Measurements from ENCODE around the gene KPRP. TPM values are rescaled to one million over a fixed set of nuclear protein-coding genes. Genes with fewer than 3 reads are reported as not detected.

The KPRP gene
- total RNA-seq: not detected

GRCh38 chr1:152757747-152758146, at the start of gene KPRP:
Gene KPRP, plus strand, starts transcription at chr1:152758025. Its CDS starts 1,564 bp downstream, at chr1:152759589.

GRCh38 chr1:152774875-152775274, 17.1 kb downstream of the KPRP start, which contains the start of gene LCE1F:
Gene LCE1F, plus strand, starts transcription at chr1:152775140. Its CDS starts 1,232 bp downstream, at chr1:152776372.

GRCh38 chr1:152786077-152786476, 28.3 kb downstream of the KPRP start, which contains the start of gene LCE1E:
Gene LCE1E, plus strand, starts transcription at chr1:152786257. Its CDS starts 1,043 bp downstream, at chr1:152787300.

GRCh38 chr1:152796421-152796820, 38.6 kb downstream of the KPRP start, which contains the start of gene LCE1D:
Gene LCE1D, plus strand, starts transcription at chr1:152796721. Its CDS starts 1,074 bp downstream, at chr1:152797795.

GRCh38 chr1:152806576-152806975, 48.8 kb downstream of the KPRP start, which contains the start of gene LCE1C:
Gene LCE1C, minus strand, starts transcription at chr1:152806651. Its CDS starts 1,173 bp downstream, at chr1:152805478.

Other genes with a start within 250 kb of the KPRP start
- gene LCE5A, start 247.2 kb upstream of the KPRP start, total RNA-seq: not detected
- not detected for gene CRCT1, start 243.5 kb upstream of the KPRP start, total RNA-seq
- not detected for gene LCE3E, start 191.2 kb upstream of the KPRP start, total RNA-seq
- not detected for gene LCE3D, start 177.5 kb upstream of the KPRP start, total RNA-seq
- gene LCE3C, start 157.8 kb upstream of the KPRP start, total RNA-seq: not detected
- gene LCE3B, start 144.2 kb upstream of the KPRP start, total RNA-seq: not detected
- gene LCE3A, start 134.9 kb upstream of the KPRP start, total RNA-seq: not detected
- gene LCE2D, start 94.6 kb upstream of the KPRP start, total RNA-seq: not detected
- gene LCE2C, start 82.7 kb upstream of the KPRP start, total RNA-seq: not detected
- not detected for gene LCE2B, start 71.9 kb upstream of the KPRP start, total RNA-seq
- not detected for gene LCE2A, start 59.7 kb upstream of the KPRP start, total RNA-seq
- not detected for gene LCE4A, start 49.9 kb upstream of the KPRP start, total RNA-seq
- not detected for gene LCE1F, start 17.1 kb downstream of the KPRP start, total RNA-seq
- not detected for gene LCE1E, start 28.2 kb downstream of the KPRP start, total RNA-seq
- not detected for gene LCE1D, start 38.7 kb downstream of the KPRP start, total RNA-seq
- gene LCE1C, start 48.6 kb downstream of the KPRP start, total RNA-seq: not detected
- not detected for gene LCE1B, start 53.9 kb downstream of the KPRP start, total RNA-seq
- not detected for gene LCE1A, start 69.4 kb downstream of the KPRP start, total RNA-seq
- not detected for gene LCE6A, start 84.8 kb downstream of the KPRP start, total RNA-seq
- gene LCE7A, start 102.0 kb downstream of the KPRP start, total RNA-seq: not detected
- gene SMCP, start 120.3 kb downstream of the KPRP start, total RNA-seq: not detected
- not detected for gene IVL, start 150.5 kb downstream of the KPRP start, total RNA-seq
- gene SPRR5, start 189.2 kb downstream of the KPRP start, total RNA-seq: not detected
- not detected for gene SPRR4, start 212.6 kb downstream of the KPRP start, total RNA-seq
- gene SPRR1A, start 226.1 kb downstream of the KPRP start, total RNA-seq: not detected
- not detected for gene SPRR3, start 243.7 kb downstream of the KPRP start, total RNA-seq

All from diencephalon (tissue), 1 donor.